NK-92 (cell line): Measurements from ENCODE around the gene MAGEB4.
"Not testable (repeated sequence)": the region's sequence is repeated elsewhere in the genome, so short reads cannot be mapped to it uniquely, and the experiment has no call there.

Experiments
- DNase-seq: peaks from one replicate; lab custom pipeline; 2025; ENCODE audit not compliant: unreplicated experiment; lab: John Stamatoyannopoulos, UW

MAGEB4 gene, protein sequence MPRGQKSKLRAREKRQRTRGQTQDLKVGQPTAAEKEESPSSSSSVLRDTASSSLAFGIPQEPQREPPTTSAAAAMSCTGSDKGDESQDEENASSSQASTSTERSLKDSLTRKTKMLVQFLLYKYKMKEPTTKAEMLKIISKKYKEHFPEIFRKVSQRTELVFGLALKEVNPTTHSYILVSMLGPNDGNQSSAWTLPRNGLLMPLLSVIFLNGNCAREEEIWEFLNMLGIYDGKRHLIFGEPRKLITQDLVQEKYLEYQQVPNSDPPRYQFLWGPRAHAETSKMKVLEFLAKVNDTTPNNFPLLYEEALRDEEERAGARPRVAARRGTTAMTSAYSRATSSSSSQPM

DNA sequence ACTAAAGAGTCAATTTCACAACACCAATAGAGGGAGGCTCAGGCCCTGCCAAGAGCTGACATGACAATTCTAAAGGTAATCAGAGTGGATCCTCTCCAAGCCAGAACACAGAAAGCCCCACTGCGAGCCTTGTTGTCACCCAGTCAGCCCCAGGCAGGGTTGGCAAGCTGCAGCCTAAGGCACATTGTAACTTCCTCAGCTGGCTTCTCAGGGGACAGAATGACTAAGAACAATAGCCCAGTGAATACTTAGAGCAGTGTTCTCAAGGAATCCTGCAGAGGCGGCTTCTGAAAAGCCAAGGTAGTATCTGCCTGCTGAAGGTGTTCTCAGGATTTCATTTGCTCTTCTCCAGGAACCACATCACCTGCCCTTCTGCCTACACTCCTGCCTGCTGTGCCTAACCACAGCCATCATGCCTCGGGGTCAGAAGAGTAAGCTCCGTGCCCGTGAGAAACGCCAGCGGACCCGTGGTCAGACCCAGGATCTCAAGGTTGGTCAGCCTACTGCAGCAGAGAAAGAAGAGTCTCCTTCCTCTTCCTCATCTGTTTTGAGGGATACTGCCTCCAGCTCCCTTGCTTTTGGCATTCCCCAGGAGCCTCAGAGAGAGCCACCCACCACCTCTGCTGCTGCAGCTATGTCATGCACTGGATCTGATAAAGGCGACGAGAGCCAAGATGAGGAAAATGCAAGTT lies at the start of gene MAGEB4:
Gene MAGEB4 (plus strand): TSS at position 277 of the 692 bp plus-strand sequence. CDS start 136 bp downstream, at position 413.
- DNase-seq = no peak

DNA sequence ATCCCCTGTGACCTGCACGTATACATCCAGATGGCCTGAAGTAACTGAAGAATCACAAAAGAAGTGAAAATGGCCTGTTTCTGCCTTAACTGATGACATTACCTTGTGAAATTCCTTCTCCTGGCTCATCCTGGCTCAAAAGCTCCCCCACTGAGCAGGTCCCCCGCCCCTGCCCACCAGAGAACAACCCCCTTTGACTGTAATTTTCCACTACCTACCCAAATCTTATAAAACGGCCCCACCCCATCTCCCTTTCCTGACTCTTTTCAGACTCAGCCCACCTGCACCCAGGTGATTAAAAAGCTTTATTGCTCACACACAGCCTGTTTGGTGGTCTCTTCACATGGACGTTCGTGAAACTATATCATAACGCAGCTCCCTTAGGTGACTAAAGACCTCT lies 47.9 kb upstream of the MAGEB4 start:
- DNase-seq = not testable (repeated sequence)

- no peak for DNase-seq
These were observed 45.5 kb upstream of the MAGEB4 start for GRCh38 chrX:30196322-30196721.

GRCh38 chrX:30212172-30212571 lies 29.6 kb upstream of the MAGEB4 start:
- DNase-seq = no peak

- DNase-seq = no peak
These were observed 26.4 kb upstream of the MAGEB4 start, which contains the start of gene MAGEB2 for GRCh38 chrX:30215357-30215843. MAGEB2 (plus strand) TSS chrX:30215563; CDS start chrX:30218581, 3,018 bp downstream.

DNA sequence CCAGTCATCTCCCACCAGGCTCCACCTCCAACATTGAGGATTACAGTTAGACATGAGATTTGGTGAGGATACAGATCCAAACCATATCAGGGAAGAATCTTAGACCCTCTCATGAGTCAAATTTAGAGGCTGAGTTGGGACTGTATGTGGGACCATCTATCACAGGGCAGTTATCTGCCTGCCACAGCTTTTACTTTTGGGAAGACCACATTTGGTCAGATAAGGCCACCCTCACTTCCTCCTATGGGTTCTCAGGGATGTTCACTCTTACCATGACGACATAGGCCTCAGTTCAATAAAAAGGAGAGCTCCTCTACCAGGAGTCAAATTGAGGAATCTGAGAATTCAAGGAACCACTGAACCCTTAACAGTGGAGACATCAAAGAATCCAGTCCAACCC lies 24.3 kb upstream of the MAGEB4 start:
- DNase-seq = no peak

DNA sequence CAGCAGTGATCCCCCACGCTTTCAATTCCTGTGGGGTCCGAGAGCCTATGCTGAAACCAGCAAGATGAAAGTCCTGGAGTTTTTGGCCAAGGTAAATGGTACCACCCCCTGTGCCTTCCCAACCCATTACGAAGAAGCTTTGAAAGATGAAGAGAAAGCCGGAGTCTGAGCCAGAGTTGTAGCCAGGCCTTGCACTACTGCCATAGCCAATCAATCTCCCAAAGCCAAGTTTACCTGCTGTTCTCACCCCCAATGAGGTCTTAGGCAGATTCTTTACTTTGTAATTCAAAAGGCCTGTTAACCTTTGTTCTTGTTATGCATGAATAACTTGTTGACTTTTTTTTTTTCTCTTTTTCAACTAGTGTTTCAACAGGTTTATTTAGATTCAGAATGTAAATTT lies 22.4 kb upstream of the MAGEB4 start:
- DNase-seq = no peak

- no peak for DNase-seq
These were observed 21.1 kb upstream of the MAGEB4 start for GRCh38 chrX:30220661-30221060.

GRCh38 chrX:30224536-30224935 lies 17.3 kb upstream of the MAGEB4 start:
- DNase-seq = no peak

- DNase-seq = no peak
These were observed 13.3 kb upstream of the MAGEB4 start for GRCh38 chrX:30228526-30228925.

GRCh38 chrX:30230395-30230794 lies 11.4 kb upstream of the MAGEB4 start, which contains the start of gene MAGEB3:
MAGEB3 (plus strand) TSS chrX:30230657; CDS start chrX:30235925, 5,268 bp downstream.
- no peak for DNase-seq

DNA sequence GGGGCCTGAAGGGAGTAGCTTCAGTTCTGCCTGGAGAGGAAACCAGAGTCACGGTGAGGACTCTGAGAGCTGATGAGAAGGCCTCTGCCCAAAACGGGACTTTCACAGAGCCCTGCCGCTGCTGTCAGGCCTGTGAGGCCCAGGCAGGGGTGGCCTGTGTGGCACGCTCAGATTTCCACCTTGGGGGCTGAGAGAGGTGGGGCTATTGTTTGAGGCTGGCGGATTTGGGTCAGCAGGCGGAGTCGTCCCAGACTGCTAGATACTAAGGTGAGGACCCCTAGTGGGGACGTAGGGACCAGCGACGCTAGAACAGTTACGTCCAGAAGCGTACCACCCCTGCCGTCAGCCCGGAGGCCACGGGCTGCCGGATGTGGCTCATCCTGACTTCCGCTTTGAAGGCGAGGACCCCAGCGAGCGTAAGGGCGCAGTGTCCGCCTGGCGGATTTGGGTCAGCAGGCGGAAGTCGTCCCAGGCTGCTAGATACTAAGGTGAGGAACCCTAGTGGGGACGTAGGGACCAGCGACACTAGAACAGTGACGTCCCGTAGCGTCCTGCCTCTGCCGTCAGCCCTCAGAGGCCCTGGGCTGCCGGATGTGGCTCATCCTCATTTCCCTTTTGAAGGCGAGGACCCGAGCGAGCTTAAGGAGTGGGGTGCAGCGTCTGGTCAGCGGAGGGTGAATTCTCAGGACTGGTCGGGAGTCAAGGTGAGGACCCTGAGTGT lies 5.1 kb downstream of the MAGEB4 start, which contains the start of gene MAGEB1:
Gene MAGEB1 (plus strand): TSS at position 378 of the 721 bp plus-strand sequence. CDS start 3,348 bp downstream, outside the sequence.
- DNase-seq = no peak

- DNase-seq = no peak
These were observed 7.1 kb downstream of the MAGEB4 start for GRCh38 chrX:30248854-30249253.

GRCh38 chrX:30253257-30253656 lies 11.5 kb downstream of the MAGEB4 start:
- DNase-seq = no peak

DNA sequence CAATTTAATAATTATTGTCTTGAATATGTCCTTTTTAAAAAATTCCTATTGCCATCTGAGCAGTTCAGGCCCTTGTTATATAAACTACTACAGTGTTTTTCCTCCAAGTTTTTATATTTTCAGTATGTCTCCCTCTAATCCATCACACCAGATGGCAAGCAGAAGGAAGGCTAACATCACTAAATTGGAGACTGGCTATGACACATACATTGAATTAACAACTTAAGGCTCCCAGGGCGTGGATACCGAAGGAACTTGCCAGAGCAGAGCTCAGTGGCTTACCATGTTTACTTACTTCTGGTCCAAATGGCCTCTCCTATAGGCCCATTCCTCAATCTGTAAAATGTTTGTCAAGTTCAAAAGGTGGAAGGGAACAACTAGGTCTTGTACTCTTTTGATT lies 18.1 kb downstream of the MAGEB4 start:
- DNase-seq = no peak

GRCh38 chrX:30261012-30261411 lies 19.2 kb downstream of the MAGEB4 start:
- DNase-seq = no peak

- DNase-seq = no peak
These were observed 21.0 kb downstream of the MAGEB4 start for GRCh38 chrX:30262763-30263162.

DNA sequence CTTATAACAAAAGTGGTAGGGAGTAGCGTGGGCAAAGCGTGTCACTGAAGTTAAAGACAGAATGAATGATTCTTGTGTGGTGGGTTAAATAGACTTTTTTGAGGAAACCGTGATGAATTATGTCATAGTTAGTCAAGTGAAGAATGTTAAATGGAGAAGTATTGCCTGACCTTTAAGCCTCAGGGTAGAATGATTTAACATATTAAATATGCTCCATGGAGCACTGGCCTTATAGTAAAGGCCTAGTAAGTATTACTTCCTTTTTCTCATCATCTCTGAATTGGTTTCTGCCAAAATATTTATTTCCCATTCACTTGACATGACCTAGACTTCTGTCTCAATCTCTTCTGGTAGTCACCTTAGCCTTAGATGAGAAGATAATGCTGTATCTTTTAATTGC lies 28.8 kb downstream of the MAGEB4 start:
- no peak for DNase-seq

DNA sequence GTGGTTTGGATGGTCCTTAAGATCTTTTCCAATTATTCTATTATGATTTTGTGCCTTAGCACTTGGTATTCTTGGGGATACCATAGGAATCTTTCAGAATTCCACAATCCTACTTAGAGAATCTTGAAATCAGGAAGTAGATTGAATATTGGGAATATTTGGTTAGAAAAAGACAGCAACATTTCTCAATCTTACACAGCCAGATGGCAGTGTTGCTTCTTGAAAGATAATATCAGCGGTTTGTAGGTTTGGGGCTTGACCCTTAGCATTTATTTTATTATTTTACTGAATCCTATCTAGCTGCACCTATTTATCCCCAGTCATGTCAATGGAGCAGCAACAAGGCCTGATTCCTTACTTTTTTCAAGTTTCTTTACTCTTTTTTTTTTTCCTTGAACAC lies 33.7 kb downstream of the MAGEB4 start:
- DNase-seq = no peak

- no peak for DNase-seq
These were observed 36.6 kb downstream of the MAGEB4 start for GRCh38 chrX:30278365-30278764.

GRCh38 chrX:30280428-30280827 lies 38.6 kb downstream of the MAGEB4 start:
- DNase-seq = no peak
